Cardiac muscle cell (in vitro differentiated cells and primary cell): ENCODE measurements around the gene CHMP4B. TPM values are rescaled to one million over a fixed set of nuclear protein-coding genes. Genes with fewer than 3 reads are reported as not detected.

Experiments
- DNase-seq, 2 donors: peaks; one replicate each; pipeline versions ENCODE4 v3.0.0 to v3.0.0-alpha.2; 2010 to 2017; ENCODE audit warnings: low read depth in 1 of 2, low spot score in 1 of 2
- H3K27ac ChIP-seq: fragments of 200-600 bp; sonication (generic); 2 replicates; pipeline ENCODE4 v1.5.1; 2016
- H3K27me3 ChIP-seq: fragments of 200-600 bp; sonication (generic); 2 replicates; pipeline ENCODE4 v1.6.0; 2016; ENCODE audit warnings: control low read depth
- H3K36me3 ChIP-seq: fragments of 200-600 bp; sonication (generic); 2 replicates; pipeline ENCODE4 v1.5.1; 2016; ENCODE audit warnings: control low read depth
- H3K4me1 ChIP-seq: fragments of 200-600 bp; sonication (generic); 2 replicates; pipeline ENCODE4 v1.8.1; 2017; ENCODE audit warnings: low read depth, mild to moderate bottlenecking, mixed run types
- H3K4me3 ChIP-seq: fragments of 200-600 bp; sonication (generic); 2 replicates; pipeline ENCODE4 v1.5.1; 2016; ENCODE audit warnings: mild to moderate bottlenecking
- H3K9me3 ChIP-seq: fragments of 200-600 bp; sonication (generic); 2 replicates; pipeline ENCODE4 v1.5.1; 2017; ENCODE audit warnings: low read depth, mild to moderate bottlenecking, control low read depth
- polyA plus RNA-seq: library from polyadenylated mRNA; unstranded; fragments of >200 nt; fragmentation: Nextera tagmentation; extraction: Ambion mirVana; gene quantifications from 2 replicates; pipeline ENCODE4 v1.2.1, GENCODE V29; 2016
- total RNA-seq: library from RNA; depleted of rRNA; stranded (reverse); fragments of >200 nt; gene quantifications from 2 replicates; pipeline ENCODE4 v1.2.3, GENCODE V29; 2016
- TF ChIP-seq, protein P1 (sequence below): IDR thresholded peaks from 2 replicates; pipeline ENCODE4 v1.5.1; 2012; ENCODE audit warnings: low read depth, mild to moderate bottlenecking, low read length

CHMP4B gene
- total and polyA plus RNA-seq, 2 experiments from 2014 or later: 4.6 to 110 TPM

DNA sequence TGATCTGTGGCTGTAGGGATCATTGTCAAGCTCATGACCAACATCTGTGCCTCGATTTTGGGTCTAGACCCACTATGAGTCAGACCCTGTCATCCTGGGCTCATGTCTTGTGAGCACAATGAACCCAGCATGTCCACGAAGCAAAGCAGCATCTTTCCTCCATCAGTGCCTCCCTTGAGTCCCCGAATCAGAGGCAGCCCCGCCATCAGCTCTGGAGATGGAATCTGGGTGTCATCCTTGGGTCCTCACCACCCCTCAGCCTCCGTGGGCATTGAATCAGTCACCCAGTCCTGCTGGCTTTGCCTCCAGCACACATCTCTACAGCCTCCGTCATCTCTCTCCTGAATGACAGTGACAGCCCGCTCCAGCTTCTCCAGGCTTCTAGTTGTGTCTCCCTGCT, 56.9 kb downstream of the CHMP4B start:
- Histone ChIP-seq H3K36me3 (no peaks in the 10 kb centered on the region), H3K4me1 (no peaks in the 10 kb centered on the region), H3K27me3 (no peaks in the 10 kb centered on the region), H3K4me3 (no peak overlapping the region), H3K27ac (no peak overlapping the region), H3K9me3 (no peaks in the 10 kb centered on the region)
- TF ChIP-seq, protein P1, sequence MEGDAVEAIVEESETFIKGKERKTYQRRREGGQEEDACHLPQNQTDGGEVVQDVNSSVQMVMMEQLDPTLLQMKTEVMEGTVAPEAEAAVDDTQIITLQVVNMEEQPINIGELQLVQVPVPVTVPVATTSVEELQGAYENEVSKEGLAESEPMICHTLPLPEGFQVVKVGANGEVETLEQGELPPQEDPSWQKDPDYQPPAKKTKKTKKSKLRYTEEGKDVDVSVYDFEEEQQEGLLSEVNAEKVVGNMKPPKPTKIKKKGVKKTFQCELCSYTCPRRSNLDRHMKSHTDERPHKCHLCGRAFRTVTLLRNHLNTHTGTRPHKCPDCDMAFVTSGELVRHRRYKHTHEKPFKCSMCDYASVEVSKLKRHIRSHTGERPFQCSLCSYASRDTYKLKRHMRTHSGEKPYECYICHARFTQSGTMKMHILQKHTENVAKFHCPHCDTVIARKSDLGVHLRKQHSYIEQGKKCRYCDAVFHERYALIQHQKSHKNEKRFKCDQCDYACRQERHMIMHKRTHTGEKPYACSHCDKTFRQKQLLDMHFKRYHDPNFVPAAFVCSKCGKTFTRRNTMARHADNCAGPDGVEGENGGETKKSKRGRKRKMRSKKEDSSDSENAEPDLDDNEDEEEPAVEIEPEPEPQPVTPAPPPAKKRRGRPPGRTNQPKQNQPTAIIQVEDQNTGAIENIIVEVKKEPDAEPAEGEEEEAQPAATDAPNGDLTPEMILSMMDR: no peak
- DNase-seq: no peak

DNA sequence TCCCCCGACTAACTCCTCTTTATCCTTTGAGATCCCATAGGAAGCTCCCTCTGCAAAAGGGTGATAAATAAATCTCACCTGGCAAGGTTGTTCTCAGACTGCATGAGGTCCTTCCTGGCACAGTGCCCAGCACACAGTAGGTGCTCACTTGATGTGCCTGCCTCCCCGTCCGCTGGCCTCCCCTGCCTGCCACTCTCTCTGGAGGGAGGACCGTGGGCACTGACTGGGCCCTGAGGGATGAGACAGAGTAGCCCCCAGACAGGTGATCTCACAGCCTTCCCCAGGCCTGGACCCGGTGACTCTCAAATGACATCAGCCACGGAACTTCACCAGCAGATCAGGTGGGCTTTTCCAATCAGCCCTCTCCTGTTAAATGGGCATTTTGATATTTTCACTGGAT, 57.4 kb downstream of the CHMP4B start:
- Histone ChIP-seq H3K27me3 (no peaks in the 10 kb centered on the region), H3K9me3 (no peaks in the 10 kb centered on the region), H3K4me1 (no peaks in the 10 kb centered on the region), H3K36me3 (no peaks in the 10 kb centered on the region), H3K27ac (no peak overlapping the region), H3K4me3 (no peak overlapping the region)
- TF ChIP-seq, protein P1: no peak
- no peak for DNase-seq

DNA sequence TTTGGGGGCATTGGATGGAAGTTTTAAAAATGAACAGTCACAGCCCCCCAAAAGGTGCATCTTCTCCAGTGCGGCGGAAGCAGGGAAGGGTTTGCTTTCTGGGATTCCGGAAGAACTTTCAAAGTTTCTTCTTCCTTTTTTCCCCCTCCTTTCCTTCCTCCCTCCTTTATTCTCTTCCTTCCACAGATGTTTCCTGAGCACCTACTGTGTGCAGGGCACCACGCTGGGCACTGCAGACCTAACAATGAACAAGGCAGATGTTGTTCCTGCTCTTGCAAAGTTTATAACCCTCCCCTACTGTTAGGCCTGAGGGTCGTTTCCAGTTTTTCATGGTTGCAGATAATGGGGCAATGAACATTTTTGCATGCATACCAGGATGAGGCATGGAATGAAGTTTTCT, 58.1 kb downstream of the CHMP4B start:
- H3K4me1 ChIP-seq: no peaks in the 10 kb centered on the region
- H3K36me3 ChIP-seq: no peaks in the 10 kb centered on the region
- TF ChIP-seq, protein P1: no peak
- H3K4me3 ChIP-seq: no peak overlapping the region
- H3K9me3 ChIP-seq: no peaks in the 10 kb centered on the region
- no peaks in the 10 kb centered on the region for H3K27me3 ChIP-seq
- no peak overlapping the region for H3K27ac ChIP-seq
- no peak for DNase-seq

DNA sequence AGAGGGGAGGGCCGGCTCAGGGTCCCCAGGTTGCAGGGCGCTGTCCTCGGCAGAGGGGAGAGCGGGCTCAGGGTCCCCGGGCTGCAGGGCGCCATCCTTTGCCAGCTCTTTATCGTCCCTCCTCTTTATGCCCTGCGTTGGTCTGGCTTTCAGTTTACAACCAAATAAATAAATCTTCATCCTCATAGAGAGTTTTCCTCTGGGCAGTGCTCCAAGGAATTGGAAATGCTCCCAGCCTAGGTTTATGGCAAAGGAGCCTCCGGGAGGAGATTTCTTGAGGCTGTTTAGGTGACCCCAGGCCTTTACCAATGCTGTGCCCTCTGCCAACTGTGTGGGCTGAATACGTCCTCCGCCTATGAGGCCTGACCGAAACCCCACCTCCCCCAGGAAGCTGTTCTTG, 60.2 kb downstream of the CHMP4B start:
- H3K27me3 ChIP-seq: no peaks in the 10 kb centered on the region
- H3K4me1 ChIP-seq: no peaks in the 10 kb centered on the region
- TF ChIP-seq, protein P1: no peak
- H3K9me3 ChIP-seq: no peaks in the 10 kb centered on the region
- DNase-seq: peak in 1 of 2 donors; percentile 50
- H3K36me3 ChIP-seq: no peaks in the 10 kb centered on the region
- H3K4me3 ChIP-seq: no peak overlapping the region
- H3K27ac ChIP-seq: no peak overlapping the region

DNA sequence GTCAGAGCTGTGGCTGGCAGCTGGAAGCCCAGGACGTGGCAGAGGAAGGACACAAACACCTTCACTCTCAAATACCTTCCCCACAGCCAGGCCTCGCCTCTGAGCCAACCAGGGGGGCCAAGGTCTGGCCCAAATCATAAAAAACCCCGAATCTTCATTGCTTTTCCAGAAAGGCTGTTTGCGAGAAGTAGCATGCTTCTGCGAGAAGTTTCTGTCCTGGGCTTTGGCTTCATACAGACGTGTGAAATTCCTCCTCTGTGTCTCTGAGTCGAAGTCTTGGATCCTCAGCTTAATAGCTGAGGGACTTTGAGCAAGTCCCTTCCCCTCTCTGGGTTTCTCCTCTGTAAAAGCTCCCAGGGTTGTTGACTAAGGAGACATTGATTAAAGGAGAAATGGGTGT, 63.0 kb downstream of the CHMP4B start:
- no peak overlapping the region for H3K4me3 ChIP-seq
- H3K9me3 ChIP-seq: no peaks in the 10 kb centered on the region
- no peaks in the 10 kb centered on the region for H3K36me3 ChIP-seq
- no peak overlapping the region for H3K27ac ChIP-seq
- no peaks in the 10 kb centered on the region for H3K27me3 ChIP-seq
- no peaks in the 10 kb centered on the region for H3K4me1 ChIP-seq
- DNase-seq: no peak
- TF ChIP-seq, protein P1: no peak

DNA sequence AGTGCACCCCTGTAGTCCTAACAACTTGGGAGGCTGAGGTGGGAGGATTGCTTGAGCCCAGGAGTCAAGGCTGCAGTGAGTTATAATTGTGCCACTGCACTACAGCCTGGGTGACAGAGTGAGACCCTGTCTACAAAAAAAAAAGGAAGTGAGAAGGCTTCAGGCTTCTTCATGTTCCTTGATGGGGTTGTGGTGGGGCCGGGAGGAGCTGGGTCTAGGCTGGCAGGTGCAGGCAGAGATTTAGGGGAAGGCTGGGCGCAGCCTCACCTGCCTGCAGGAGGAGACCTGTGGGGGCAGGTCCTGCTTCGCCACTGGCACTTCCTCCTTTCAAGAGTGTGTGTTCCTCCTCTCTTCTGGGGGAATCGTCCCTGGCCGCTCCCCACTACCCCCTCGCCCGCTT, 63.9 kb downstream of the CHMP4B start:
- no peaks in the 10 kb centered on the region for H3K9me3 ChIP-seq
- H3K4me1 ChIP-seq: no peaks in the 10 kb centered on the region
- TF ChIP-seq, protein P1: no peak
- no peaks in the 10 kb centered on the region for H3K27me3 ChIP-seq
- no peak overlapping the region for H3K4me3 ChIP-seq
- no peak overlapping the region for H3K27ac ChIP-seq
- DNase-seq: no peak
- H3K36me3 ChIP-seq: no peaks in the 10 kb centered on the region
